Right lobe of liver (tissue), 4 donors: ENCODE results near the gene DCAF11.

Experiments
- CTCF ChIP-seq, 4 donors: fragments of 200-600 bp in 3 of 4; fragments of 450-650 bp in 1 of 4; IDR thresholded peaks; one replicate each; pipeline versions ENCODE4 v1.5.1 to v1.8.0; 2016 to 2022; ENCODE audit warnings: antibody characterized with exemption in 4 of 4, mild to moderate bottlenecking in 2 of 4
- POLR2A ChIP-seq: fragments of 450-650 bp; IDR thresholded peaks from one replicate; pipeline ENCODE4 v1.6.1; 2017; ENCODE audit warnings: antibody characterized with exemption, mild to moderate bottlenecking
- donor health status: DM: no; HTN: no; CAD: no.
- donor health status: DM: no; HTN: no; CAD: no.
- donor health status: DM: no; HTN: yes; CAD: no.

GRCh38 chr14:24150567-24150966 is 36.0 kb downstream of the DCAF11 start:
- TF ChIP-seq POLR2A (no peak), CTCF (IDR thresholded peaks at IDR 0.05) (no peak)
